ENCODE measurements around the gene LSM14A. TPM values are rescaled to one million over a fixed set of nuclear protein-coding genes. Genes with fewer than 3 reads are reported as not detected.
A peak's percentile ranks its signal among the peaks of the same experiment; 100 is the strongest.

LSM14A gene
- total RNA-seq, 4 donors from 2014 or later, result 94.4 to 172 (median 130) TPM

DNA sequence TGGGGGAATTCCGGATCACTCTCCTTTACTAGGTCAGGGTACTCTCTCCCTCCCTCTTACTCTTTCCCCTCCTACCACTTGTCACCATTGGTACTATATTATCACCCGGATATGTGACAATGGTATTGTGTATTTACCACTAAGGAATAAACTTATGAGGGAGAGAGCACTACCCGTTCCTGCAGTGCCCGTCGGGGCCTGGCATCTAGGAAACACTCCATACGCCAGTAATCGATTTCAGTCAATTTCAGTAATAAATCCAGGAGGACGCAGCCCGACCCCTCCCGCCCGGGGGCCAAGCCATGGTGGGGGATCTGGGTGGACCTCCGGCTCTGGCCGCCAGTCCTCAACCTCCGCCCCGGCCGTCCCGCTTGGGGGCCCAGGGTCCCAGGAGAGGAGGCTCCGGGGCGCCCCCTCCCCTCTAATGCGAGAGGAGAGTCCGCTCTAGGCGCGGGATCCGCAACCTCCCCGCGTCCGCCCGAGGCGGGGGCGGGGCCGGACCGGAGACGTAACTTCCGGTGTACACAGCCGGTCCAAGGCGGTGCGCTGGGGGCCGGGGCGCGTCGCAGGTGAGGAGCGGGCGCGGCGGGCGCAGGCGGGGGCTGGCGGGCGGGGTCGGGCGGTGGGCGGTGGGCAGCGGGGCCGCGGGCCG lies 81.9 kb downstream of the LSM14A start, which contains the start of gene GARRE1:
Gene GARRE1 (plus strand): TSS at position 509 of the 652 bp plus-strand sequence. CDS start 45,920 bp downstream, outside the sequence.
- Histone ChIP-seq H3K4me1 (peaks cover 26 to 38% (median 35%) of the 10 kb centered on the region in 4 donors), H3K36me3 (no peaks in the 10 kb centered on the region), H3K9me3 (no peaks in the 10 kb centered on the region), H3K4me3 (peak within 1 kb of the TSS; percentile 94 to 100 (median 99)), H3K27ac (replicated peaks in 1 of 4) (peak within 1 kb of the TSS; percentile 94 to 98 (median 97)), H3K27me3 (peaks cover 0 to 3% (median 0%) of the 10 kb centered on the region in 4 donors)
- DNase-seq (ENCODE audit: extremely low spot score), result no peak
- TF ChIP-seq, protein P1, sequence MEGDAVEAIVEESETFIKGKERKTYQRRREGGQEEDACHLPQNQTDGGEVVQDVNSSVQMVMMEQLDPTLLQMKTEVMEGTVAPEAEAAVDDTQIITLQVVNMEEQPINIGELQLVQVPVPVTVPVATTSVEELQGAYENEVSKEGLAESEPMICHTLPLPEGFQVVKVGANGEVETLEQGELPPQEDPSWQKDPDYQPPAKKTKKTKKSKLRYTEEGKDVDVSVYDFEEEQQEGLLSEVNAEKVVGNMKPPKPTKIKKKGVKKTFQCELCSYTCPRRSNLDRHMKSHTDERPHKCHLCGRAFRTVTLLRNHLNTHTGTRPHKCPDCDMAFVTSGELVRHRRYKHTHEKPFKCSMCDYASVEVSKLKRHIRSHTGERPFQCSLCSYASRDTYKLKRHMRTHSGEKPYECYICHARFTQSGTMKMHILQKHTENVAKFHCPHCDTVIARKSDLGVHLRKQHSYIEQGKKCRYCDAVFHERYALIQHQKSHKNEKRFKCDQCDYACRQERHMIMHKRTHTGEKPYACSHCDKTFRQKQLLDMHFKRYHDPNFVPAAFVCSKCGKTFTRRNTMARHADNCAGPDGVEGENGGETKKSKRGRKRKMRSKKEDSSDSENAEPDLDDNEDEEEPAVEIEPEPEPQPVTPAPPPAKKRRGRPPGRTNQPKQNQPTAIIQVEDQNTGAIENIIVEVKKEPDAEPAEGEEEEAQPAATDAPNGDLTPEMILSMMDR (IDR thresholded peaks at IDR 0.05), result peak in 1 of 3 experiments; percentile 5
- TF ChIP-seq EP300 (IDR thresholded peaks at IDR 0.05) (no peak), POLR2A (IDR thresholded peaks at IDR 0.05; ENCODE audit: low read depth) (peak; percentile 78), POLR2AphosphoS5 (IDR thresholded peaks at IDR 0.05) (peak; percentile 93 to 95)
- WGBS, result 0% methylated on average over 10 of the region's 56 CpGs
- intact Hi-C loops (cut with DNase I), result no loop called here

- no peak for DNase-seq (ENCODE audit: extremely low spot score)
- peaks cover 31 to 45% (median 42%) of the 10 kb centered on the region in 4 donors for H3K4me1 ChIP-seq
- H3K27ac ChIP-seq (replicated peaks in 1 of 4), result peak overlapping the region; percentile 90 to 97 (median 96)
- H3K4me3 ChIP-seq, result peak overlapping the region; percentile 94 to 100 (median 99)
- WGBS, result 2% methylated on average over 9 of the region's 88 CpGs
- intact Hi-C loops (cut with DNase I), result loop anchor here (5.0 kb wide), 1 partner anchor 82 kb away; no protein-coding TSS in a partner anchor
- H3K27me3 ChIP-seq, result peaks cover 0 to 3% (median 0%) of the 10 kb centered on the region in 4 donors
- TF ChIP-seq POLR2AphosphoS5 (IDR thresholded peaks at IDR 0.05), result peak in 1 of 2 donors; percentile 19
- TF ChIP-seq, protein P1 (IDR thresholded peaks at IDR 0.05), result no peak
- no peak for TF ChIP-seq EP300 (IDR thresholded peaks at IDR 0.05)
- no peak for TF ChIP-seq POLR2A (IDR thresholded peaks at IDR 0.05; ENCODE audit: low read depth)
- H3K36me3 ChIP-seq, result no peaks in the 10 kb centered on the region
- no peaks in the 10 kb centered on the region for H3K9me3 ChIP-seq
Measured at GRCh38 chr19:34254698-34255432, 82.6 kb downstream of the LSM14A start.

- peaks cover 0 to 3% (median 0%) of the 10 kb centered on the region in 4 donors for H3K27me3 ChIP-seq
- H3K9me3 ChIP-seq, result no peaks in the 10 kb centered on the region
- TF ChIP-seq, protein P1 (IDR thresholded peaks at IDR 0.05), result no peak
- TF ChIP-seq POLR2AphosphoS5 (IDR thresholded peaks at IDR 0.05) (no peak), EP300 (IDR thresholded peaks at IDR 0.05) (no peak), POLR2A (IDR thresholded peaks at IDR 0.05; ENCODE audit: low read depth) (no peak)
- H3K27ac ChIP-seq (replicated peaks in 1 of 4), result peak overlapping the region; percentile 90 to 97 (median 96)
- DNase-seq (ENCODE audit: extremely low spot score), result no peak
- intact Hi-C loops (cut with DNase I), result loop anchor here (5.0 kb wide), 1 partner anchor 82 kb away; no protein-coding TSS in a partner anchor
- peaks cover 33 to 52% (median 49%) of the 10 kb centered on the region in 4 donors for H3K4me1 ChIP-seq
- peak overlapping the region; percentile 94 to 100 (median 99) for H3K4me3 ChIP-seq
- WGBS, result 43% methylated on average over 9 of the region's 9 CpGs
- no peaks in the 10 kb centered on the region for H3K36me3 ChIP-seq
Measured at GRCh38 chr19:34255546-34255945, 83.2 kb downstream of the LSM14A start.

GRCh38 chr19:34256835-34257558 lies 84.7 kb downstream of the LSM14A start:
- intact Hi-C loops (cut with DNase I), result loop anchor here (5.0 kb wide), 1 partner anchor 80 kb away; no protein-coding TSS in a partner anchor
- Histone ChIP-seq H3K4me1 (peaks cover 47 to 65% (median 62%) of the 10 kb centered on the region in 4 donors), H3K4me3 (no peak overlapping the region), H3K27ac (replicated peaks in 1 of 4) (no peak overlapping the region), H3K9me3 (no peaks in the 10 kb centered on the region), H3K36me3 (no peaks in the 10 kb centered on the region), H3K27me3 (peaks cover 0 to 3% (median 0%) of the 10 kb centered on the region in 4 donors)
- no peak for DNase-seq (ENCODE audit: extremely low spot score)
- no peak for TF ChIP-seq POLR2AphosphoS5 (IDR thresholded peaks at IDR 0.05)
- no peak for TF ChIP-seq POLR2A (IDR thresholded peaks at IDR 0.05; ENCODE audit: low read depth)
- TF ChIP-seq EP300 (IDR thresholded peaks at IDR 0.05), result no peak
- TF ChIP-seq, protein P1 (IDR thresholded peaks at IDR 0.05), result no peak
- 55% methylated on average over 5 of the region's 5 CpGs for WGBS
